Measurements from ENCODE around the gene MGAT4D.
"Not testable (repeated sequence)": the region's sequence is repeated elsewhere in the genome, so short reads cannot be mapped to it uniquely, and the experiment has no call there.

MGAT4D gene

GRCh38 chr4:140439644-140440142 lies 58.4 kb downstream of the MGAT4D start:
- no peak for DNase-seq (ENCODE audit: low read depth)

DNA sequence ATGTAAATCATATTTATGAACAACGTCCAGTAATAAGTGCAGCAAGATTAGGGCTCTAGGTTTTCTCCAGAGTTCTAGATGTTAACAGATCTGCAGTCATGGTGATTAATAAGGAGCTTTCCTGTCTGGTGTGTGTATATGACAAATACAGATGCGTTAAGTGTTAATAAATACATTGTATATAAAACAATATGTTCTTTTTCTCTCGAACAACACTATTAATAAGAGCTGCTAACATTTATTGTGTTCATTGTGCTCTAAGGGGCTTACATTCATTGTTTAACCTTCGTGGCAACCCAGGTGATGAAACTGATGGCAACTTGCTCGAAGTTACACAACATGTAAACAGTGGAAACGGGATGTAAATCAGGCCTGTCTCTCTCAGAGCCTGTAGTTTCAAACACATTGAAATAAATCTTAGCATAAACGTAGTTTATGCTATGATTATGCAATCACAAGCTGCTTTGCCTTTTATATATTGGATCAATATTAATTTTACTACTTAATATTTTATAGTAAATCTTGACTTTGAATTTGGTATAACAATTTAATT lies 70.1 kb downstream of the MGAT4D start:
- no peak for DNase-seq (ENCODE audit: low read depth)

DNA sequence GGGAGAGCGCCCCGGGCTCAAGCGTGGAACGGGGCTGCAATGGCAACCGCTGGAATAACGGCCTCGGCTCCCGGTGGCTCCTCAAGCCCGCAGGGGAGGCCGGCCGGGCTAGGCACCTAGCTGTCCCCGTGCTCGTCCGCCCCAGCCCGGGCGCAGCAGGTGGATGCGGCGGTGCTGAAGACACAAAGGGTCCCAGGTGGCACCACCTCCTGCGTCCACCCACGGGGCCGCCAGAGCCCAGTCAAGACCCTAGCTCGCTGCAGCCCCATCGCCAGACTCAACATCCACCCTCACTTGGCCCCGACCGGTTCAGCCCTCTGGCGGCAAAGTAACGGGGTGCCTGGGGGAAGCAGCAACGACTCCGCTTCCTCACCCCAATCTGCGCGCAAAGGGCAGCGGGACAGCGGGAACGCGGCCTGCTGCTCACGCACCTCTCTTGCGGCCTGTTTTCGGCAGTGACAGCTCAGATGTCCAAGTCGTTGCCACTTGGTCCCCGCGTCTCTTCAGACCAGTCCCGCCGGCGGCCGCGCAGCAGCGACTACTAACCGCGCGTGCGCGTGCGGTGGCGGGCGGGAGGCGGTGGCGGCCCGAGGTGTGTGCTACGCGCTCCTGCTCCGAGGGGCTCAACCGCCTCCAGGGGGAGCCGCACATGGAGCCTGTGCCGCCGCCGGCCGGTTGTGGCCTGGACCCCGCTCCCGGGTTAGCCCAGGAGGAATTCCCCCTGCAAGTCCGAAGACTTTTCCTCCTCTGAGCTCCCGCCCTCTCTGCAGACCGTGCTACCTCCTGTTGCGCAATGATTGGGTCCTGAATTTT lies 70.8 kb downstream of the MGAT4D start, which contains the start of gene CLGN:
CLGN (minus strand) TSS at position 543 of the 813 bp plus-strand sequence. CDS start 14,570 bp downstream, outside the sequence.
- no peak for DNase-seq (ENCODE audit: low read depth)

DNA sequence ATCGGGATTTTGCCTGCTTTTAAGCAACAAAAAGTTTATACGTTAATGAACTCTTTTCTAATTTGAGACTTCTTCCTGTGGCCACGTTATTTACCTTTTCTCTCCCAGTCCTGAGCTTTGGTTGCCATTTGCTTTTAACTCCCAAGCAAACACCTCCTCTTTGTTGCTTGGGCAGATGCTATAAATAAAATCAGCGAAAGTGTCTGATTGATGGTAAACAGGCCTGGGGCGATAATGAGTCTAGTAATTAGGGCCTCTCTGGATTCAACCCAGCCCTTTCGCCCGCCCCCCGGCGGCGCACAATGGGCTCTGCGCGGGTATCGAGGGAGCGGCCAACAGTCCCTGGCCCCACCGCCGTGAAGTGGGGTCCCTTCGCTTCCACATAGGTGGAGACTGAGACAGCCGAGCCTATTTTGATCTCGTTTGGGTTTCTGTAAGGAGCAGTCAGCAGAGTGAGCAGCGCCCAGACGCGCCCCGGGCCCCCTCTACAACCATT lies 71.4 kb downstream of the MGAT4D start:
- DNase-seq (ENCODE audit: low read depth), result no peak

DNA sequence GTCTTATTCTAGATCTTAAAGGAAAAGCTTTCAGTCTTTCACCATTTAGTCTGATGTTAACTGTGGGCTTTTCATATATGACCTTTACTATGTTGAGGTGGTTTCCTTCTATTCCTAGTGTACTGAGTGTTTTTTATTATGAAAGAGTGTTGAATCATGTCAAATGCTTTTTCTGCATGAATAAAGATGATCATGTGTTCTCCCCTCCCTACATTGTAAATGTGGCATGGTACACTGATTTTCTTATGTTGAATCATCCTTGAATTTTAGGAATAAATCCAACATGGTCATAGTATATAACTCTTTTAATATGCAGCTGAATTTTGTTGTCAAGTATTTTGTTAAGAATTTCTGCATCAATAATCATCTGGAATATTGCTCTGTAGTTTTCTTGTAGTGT lies 75.0 kb downstream of the MGAT4D start:
- no peak for DNase-seq (ENCODE audit: low read depth)

GRCh38 chr4:140413130-140413969 lies 84.7 kb downstream of the MGAT4D start:
- DNase-seq (ENCODE audit: low read depth), result not testable (repeated sequence)

DNA sequence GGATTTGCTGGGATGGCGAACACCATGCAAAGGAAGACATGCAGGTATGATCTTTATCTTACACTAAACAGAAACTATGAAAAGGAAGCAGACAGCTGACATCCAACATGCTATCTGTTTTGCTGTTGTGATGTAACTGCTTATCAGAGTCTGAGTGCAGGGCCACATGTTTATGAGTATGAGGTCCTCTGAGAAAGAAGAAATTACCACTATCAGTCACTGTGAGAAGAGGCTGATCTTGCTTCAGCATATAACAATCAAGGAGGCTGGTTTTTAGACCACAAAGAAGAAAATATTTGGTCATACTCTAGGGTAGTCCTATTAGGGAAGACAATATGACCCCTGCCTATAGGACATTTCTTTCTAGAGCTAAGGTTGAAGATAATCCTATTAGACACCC lies 89.1 kb downstream of the MGAT4D start:
- no peak for DNase-seq (ENCODE audit: low read depth)

GRCh38 chr4:140406292-140406691 lies 91.8 kb downstream of the MGAT4D start:
- no peak for DNase-seq (ENCODE audit: low read depth)

GRCh38 chr4:140400111-140400510 lies 98.0 kb downstream of the MGAT4D start:
- no peak for DNase-seq (ENCODE audit: low read depth)

GRCh38 chr4:140395668-140396067 lies 102.4 kb downstream of the MGAT4D start:
- no peak for DNase-seq (ENCODE audit: low read depth)

Data from stimulated activated CD8-positive, alpha-beta memory T cell treated with anti-CD3 and anti-CD28 coated beads, Interleukin-12 subunit alpha, Interleukin-12 subunit beta, amount 100 ng/mL, for 1 hour (primary cell).